LNCaP clone FGC (cell line): ENCODE measurements around the gene TMEM117.

Experiments
- DNase-seq: peaks from one replicate; pipeline ENCODE4 v3.0.0-alpha.2; 2011; ENCODE audit warnings: low read depth
- H3K4me3 ChIP-seq: 2 replicates; pipeline ENCODE4 v1.5.1; 2011; ENCODE audit warnings: mild to moderate bottlenecking, low read depth, low read length, control low read depth
- TF ChIP-seq, protein P1 (sequence below): IDR thresholded peaks from 2 replicates; pipeline ENCODE4 v1.5.1; 2012; ENCODE audit warnings: mild to moderate bottlenecking; ENCODE audit not compliant: control insufficient read depth, insufficient read depth; ENCODE audit errors: extremely low read depth

Gene TMEM117

DNA sequence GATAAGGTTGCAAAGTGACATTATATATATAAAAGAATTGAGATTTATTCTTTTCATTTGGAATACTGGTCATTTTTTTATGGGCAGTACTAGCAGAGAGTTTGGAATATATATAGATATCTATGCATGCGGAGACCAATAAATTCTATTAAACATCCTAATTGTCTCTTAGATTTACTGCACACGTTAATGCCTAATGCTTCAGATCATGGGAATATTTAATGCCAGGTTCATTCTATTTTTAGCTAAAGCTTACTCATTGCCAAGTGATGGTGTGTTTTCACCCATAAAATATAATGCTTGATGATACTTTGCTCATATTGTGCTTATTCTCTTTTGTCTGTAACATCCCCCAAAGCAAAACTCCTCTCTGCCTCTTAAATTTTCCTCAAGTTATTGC, 264.4 kb downstream of the TMEM117 start:
- no peak overlapping the region for H3K4me3 ChIP-seq
- TF ChIP-seq, protein P1, sequence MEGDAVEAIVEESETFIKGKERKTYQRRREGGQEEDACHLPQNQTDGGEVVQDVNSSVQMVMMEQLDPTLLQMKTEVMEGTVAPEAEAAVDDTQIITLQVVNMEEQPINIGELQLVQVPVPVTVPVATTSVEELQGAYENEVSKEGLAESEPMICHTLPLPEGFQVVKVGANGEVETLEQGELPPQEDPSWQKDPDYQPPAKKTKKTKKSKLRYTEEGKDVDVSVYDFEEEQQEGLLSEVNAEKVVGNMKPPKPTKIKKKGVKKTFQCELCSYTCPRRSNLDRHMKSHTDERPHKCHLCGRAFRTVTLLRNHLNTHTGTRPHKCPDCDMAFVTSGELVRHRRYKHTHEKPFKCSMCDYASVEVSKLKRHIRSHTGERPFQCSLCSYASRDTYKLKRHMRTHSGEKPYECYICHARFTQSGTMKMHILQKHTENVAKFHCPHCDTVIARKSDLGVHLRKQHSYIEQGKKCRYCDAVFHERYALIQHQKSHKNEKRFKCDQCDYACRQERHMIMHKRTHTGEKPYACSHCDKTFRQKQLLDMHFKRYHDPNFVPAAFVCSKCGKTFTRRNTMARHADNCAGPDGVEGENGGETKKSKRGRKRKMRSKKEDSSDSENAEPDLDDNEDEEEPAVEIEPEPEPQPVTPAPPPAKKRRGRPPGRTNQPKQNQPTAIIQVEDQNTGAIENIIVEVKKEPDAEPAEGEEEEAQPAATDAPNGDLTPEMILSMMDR: no peak
- DNase-seq: no peak

DNA sequence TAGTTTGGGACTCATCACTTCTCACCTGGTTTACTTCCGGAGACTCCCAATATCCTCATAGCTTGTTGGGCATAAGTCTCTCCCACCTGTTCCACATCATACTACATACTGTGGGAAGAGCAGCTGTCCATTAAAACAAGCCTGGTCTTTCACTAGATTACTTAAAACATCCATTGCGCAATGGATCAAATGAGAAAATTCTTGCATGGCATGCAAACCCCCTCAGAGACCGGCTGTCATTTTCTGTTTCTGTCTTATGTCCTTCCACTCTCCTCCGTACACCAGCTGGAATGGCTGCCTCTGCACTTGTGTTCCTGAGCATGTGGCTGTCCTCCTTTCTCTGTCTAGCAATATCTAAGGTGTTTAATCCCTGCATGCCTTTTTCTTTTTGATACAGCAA, 265.6 kb downstream of the TMEM117 start:
- TF ChIP-seq, protein P1: no peak
- H3K4me3 ChIP-seq: no peak overlapping the region
- DNase-seq: no peak

DNA sequence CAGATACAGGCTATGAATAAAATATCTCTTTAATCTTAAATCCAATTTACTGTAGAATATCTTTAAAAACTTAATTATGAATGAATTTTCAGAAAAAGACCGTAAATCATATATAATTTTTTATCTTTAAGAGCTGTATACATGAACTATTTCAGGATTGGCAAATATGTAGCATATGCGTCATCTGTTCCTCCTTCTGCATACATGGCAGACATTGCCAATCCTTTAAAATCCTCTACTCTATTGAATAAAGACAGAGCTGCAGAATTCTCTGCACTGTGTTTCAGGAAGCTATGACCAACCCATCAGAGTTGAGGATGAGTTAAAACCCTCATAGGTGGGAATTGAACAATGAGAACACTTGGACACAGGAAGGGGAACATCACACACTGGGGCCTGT, 279.0 kb downstream of the TMEM117 start:
- no peak overlapping the region for H3K4me3 ChIP-seq
- DNase-seq: no peak
- TF ChIP-seq, protein P1: no peak

DNA sequence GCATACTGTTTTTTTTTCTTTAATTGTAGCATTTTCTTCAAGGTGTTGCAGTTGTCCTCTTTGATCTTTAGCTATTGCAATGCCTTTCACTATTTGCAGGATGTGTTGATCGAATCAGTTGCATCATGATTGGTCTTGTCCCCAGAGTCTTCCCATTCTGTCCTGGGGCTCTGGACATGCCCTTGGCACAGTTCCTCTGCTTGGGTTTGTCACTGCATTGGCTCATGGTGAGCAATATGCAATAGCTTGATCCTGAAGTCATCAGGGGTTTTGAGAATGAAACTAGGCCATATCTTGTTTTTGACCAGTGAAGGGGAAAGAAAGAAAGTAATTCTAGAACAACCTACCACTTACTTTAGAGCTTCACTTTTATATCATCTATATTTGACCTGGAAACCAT, 281.5 kb downstream of the TMEM117 start:
- H3K4me3 ChIP-seq: no peak overlapping the region
- DNase-seq: no peak
- TF ChIP-seq, protein P1: no peak

DNA sequence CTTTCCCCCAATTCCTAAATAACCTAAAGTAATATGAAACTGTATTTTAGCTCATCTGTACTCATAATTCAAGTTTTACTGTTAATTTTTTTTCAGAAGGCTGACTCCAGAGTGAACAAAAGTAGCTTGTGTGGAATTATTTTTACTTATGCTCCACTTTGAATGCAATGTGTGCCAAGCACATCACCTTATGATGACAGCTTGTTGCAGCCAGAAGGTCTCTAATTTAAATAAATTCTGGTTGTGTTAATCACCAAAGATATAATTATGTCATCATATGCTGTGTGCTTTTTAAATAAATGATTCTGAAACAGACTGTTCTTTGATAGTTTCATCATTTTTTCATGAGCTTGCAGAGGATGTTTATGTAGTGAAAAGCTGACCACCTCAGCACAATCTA, 283.1 kb downstream of the TMEM117 start:
- DNase-seq: no peak
- TF ChIP-seq, protein P1: no peak
- no peak overlapping the region for H3K4me3 ChIP-seq

DNA sequence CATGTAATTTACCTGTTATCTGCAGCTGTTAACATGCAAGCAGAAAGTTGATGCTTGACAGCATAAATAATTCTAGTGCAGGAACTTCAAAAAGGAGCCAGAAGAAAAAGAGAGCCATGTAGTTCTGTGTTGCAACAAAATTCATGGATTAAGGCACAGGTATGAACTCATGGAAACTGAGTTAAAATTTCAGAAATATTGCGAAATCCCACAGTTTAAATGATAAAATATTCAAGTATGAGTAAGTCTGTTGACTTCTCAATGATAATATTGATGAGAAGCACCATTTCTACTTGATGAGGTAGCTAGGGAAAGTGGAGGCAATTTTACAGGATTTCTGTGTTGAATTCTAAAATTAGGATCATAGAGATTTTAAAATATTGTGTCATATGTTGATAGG, 290.9 kb downstream of the TMEM117 start:
- DNase-seq: no peak
- no peak overlapping the region for H3K4me3 ChIP-seq
- TF ChIP-seq, protein P1: no peak

DNA sequence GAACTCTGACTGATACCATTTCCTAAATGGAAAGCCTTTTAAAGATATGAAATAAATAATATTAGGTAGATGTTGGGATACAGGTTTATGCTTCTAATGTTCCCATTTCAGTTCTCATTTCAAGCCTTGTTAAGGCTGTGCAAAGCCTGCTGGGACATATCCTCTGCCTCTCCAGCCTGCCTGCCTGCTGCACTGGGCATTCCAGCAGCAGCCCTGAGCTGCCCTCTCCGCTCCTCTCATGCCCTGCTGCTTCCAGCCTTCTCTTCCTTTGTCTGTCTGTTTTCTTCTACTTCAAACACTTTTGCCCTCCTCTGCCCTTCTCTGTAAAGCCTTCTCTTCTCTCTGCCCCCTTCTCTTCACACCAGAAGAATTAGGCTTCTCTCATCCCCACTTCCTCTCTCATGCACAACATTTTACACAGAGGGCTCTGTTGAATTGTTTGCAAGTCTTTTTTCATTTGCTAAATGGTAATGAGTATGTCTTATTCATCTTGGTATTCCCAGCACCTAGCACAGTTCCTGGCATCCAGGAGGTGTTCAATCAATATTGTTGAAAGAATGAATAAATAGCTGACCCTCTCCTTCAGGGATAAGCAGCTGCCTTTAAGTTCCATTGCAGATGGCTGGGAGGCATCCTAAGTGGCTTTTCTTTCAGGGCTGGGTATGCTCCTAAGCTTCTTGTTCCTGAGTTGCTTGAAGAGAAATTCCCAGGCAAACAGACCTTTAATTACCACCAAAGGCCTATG, 292.3 kb downstream of the TMEM117 start:
- TF ChIP-seq, protein P1: no peak
- no peak for DNase-seq
- no peak overlapping the region for H3K4me3 ChIP-seq
